Uterus (tissue), 4 donors: Measurements from ENCODE around the gene MEIS2. TPM values are rescaled to one million over a fixed set of nuclear protein-coding genes. Genes with fewer than 3 reads are reported as not detected.

Experiments used
- DNase-seq, 2 donors: peaks; one replicate each; pipeline ENCODE4 v3.0.0-alpha.2; 2019 to 2020
- H3K27ac ChIP-seq, 2 donors: fragments of 200-600 bp; sonication (generic); 1 replicate in 1 of 2; 2 replicates in 1 of 2; pipeline ENCODE4 v1.5.1; 2016 to 2018
- H3K27me3 ChIP-seq, 2 donors: fragments of 200-600 bp; sonication (generic); one replicate each; pipeline ENCODE4 v1.5.1; 2018 to 2019; ENCODE audit warnings: control low read depth in 1 of 2
- H3K36me3 ChIP-seq, 2 donors: fragments of 200-600 bp; sonication (generic); one replicate each; pipeline ENCODE4 v1.5.1; 2019; ENCODE audit warnings: control low read depth in 1 of 2
- H3K4me1 ChIP-seq, 2 donors: fragments of 200-600 bp; sonication (generic); one replicate each; pipeline ENCODE4 v1.5.1; 2018 to 2019; ENCODE audit warnings: control low read depth in 1 of 2
- H3K4me3 ChIP-seq, 2 donors: fragments of 200-600 bp; sonication (generic); 1 replicate in 1 of 2; 2 replicates in 1 of 2; pipeline ENCODE4 v1.5.1; 2018 to 2019; ENCODE audit warnings: mild to moderate bottlenecking in 1 of 2
- H3K9me3 ChIP-seq, 2 donors: fragments of 200-600 bp; sonication (generic); one replicate each; pipeline ENCODE4 v1.5.1; 2019; ENCODE audit warnings: control low read depth in 1 of 2
- POLR2A ChIP-seq, 2 donors: fragments of 450-650 bp; IDR thresholded peaks; one replicate each; pipeline ENCODE4 v1.6.1; 2016; ENCODE audit warnings: antibody characterized with exemption in 2 of 2, mild to moderate bottlenecking in 1 of 2, moderate library complexity in 1 of 2
- intact Hi-C: fragments of 100-400 bp; cut with DNase I; formaldehyde crosslinking; loops from one replicate; pipeline ENCODE4 v1.15.1; 2023; ENCODE audit warnings: low total_unique reads
- total RNA-seq, 4 donors: library from RNA; depleted of rRNA in 3 of 4; stranded (reverse); fragments of >200 nt in 3 of 4; gene quantifications; one replicate each; pipeline versions ENCODE4 v1.1.0 to v1.2.4, GENCODE V29; 2014 to 2023
- TF ChIP-seq, protein P1 (sequence below), 4 experiments: fragments of 200-600 bp in 2 of 4; fragments of 450-650 bp in 2 of 4; sonication (generic) in 2 of 4; IDR thresholded peaks; one replicate each; pipeline ENCODE4 v1.5.1; 2016 to 2019; ENCODE audit warnings: antibody characterized with exemption in 4 of 4, mild to moderate bottlenecking in 2 of 4, moderate library complexity in 1 of 4
- donor health status: DM: yes; HTN: yes; CAD: no.

Gene MEIS2
- total RNA-seq, 4 donors from 2014 or later, result 84.0 to 184 (median 112) TPM

DNA sequence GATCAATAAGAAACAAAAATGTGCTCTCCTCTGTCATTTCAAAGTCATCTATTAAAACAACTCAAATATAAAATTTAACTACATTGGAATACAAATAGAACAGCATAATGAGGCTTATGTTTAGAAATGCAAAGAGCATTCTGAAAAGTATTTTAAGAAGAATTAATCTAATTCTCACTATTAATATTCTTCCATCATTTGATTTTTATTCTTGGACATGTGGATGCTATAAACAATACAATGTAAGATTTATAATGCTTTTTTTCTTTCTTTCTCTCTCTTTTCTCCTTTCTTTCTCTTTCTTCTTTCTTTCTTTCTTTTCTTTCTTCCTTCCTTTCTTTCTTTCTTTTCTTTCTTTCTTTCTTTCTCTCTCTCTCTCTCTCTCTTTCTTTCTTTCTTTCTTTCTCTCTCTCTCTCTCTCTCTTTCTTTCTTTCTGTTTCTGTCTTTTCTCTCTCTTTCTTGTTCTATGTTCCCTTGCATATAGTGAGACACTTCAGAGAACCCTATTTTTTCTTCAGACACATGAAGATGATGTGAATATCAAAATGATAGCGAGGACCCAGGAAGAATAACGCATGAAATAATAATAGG is 32.6 kb upstream of the MEIS2 start:
- Histone ChIP-seq H3K9me3 (no peaks in the 10 kb centered on the region), H3K4me1 (no peaks in the 10 kb centered on the region), H3K27me3 (no peaks in the 10 kb centered on the region), H3K36me3 (no peaks in the 10 kb centered on the region), H3K27ac (no peak overlapping the region), H3K4me3 (no peak overlapping the region)
- DNase-seq, result no peak
- intact Hi-C loops, result no loop called here
- TF ChIP-seq, protein P1, sequence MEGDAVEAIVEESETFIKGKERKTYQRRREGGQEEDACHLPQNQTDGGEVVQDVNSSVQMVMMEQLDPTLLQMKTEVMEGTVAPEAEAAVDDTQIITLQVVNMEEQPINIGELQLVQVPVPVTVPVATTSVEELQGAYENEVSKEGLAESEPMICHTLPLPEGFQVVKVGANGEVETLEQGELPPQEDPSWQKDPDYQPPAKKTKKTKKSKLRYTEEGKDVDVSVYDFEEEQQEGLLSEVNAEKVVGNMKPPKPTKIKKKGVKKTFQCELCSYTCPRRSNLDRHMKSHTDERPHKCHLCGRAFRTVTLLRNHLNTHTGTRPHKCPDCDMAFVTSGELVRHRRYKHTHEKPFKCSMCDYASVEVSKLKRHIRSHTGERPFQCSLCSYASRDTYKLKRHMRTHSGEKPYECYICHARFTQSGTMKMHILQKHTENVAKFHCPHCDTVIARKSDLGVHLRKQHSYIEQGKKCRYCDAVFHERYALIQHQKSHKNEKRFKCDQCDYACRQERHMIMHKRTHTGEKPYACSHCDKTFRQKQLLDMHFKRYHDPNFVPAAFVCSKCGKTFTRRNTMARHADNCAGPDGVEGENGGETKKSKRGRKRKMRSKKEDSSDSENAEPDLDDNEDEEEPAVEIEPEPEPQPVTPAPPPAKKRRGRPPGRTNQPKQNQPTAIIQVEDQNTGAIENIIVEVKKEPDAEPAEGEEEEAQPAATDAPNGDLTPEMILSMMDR (IDR thresholded peaks at IDR 0.05), result no peak

DNA sequence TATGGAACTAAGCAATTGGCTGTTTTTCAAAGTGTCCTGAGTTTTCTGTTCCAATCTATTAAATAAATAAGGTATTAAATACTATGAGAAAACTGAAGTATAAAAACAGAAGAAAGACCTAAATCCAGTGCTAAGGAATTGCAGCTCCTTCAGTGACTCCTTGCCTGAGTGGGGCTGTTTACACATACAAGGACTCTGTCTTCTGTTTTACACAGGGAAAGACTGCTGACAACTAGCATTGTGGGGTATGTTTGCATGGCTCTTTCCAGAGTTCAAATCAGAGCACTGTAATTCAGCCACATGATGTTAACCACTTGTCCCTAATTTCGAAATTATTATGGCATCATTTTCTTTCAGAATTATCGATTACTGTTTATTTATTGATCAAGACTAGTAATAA is 31.3 kb upstream of the MEIS2 start:
- no peaks in the 10 kb centered on the region for H3K27me3 ChIP-seq
- intact Hi-C loops, result no loop called here
- H3K4me1 ChIP-seq, result no peaks in the 10 kb centered on the region
- no peak for DNase-seq
- H3K4me3 ChIP-seq, result no peak overlapping the region
- no peaks in the 10 kb centered on the region for H3K36me3 ChIP-seq
- TF ChIP-seq POLR2A (IDR thresholded peaks at IDR 0.05), result no peak
- TF ChIP-seq, protein P1 (IDR thresholded peaks at IDR 0.05), result no peak
- H3K27ac ChIP-seq, result no peak overlapping the region
- H3K9me3 ChIP-seq, result no peaks in the 10 kb centered on the region

DNA sequence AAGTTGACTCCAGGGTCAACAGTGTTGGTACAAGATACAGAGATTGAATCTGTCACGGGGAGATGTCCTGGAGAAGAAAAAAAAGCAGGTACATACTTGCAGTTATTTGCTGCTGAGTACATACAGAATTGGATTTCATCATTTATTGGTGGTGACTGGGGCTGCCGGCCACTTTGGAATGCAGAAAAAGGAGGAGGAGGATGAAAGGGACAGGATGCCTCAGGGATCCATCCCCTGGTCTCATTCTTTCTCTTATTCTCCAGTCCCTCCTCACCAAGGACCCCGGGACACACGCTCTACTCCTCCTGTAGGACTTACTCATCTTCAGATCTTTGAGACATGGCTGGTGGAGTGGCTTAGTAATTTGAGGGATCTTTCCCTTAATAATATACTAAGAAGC is 30.0 kb upstream of the MEIS2 start:
- no peak for DNase-seq
- no peak overlapping the region for H3K4me3 ChIP-seq
- H3K9me3 ChIP-seq, result no peaks in the 10 kb centered on the region
- no peaks in the 10 kb centered on the region for H3K4me1 ChIP-seq
- no peaks in the 10 kb centered on the region for H3K36me3 ChIP-seq
- TF ChIP-seq POLR2A (IDR thresholded peaks at IDR 0.05), result no peak
- TF ChIP-seq, protein P1 (IDR thresholded peaks at IDR 0.05), result no peak
- no peaks in the 10 kb centered on the region for H3K27me3 ChIP-seq
- intact Hi-C loops, result no loop called here
- H3K27ac ChIP-seq, result no peak overlapping the region

DNA sequence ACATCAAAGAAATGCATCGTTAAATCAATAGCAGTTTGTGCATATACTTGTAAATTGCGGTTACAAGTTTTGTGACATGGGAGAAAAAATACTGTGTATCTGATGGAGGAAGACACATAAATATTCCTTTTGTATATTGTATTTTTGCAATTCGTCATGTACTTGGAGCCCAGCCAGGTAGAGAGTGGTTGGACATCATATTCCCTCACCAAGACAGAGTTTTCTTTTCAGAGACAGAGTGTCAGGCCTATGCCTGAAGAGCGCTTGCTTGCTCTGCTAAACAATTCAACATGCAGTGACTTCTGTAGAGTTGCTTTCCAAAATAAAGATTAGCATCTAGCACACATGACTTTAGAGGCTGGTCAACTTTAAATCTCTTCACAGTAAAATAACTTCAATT is 24.8 kb upstream of the MEIS2 start:
- Histone ChIP-seq H3K9me3 (no peaks in the 10 kb centered on the region), H3K4me1 (no peaks in the 10 kb centered on the region), H3K4me3 (no peak overlapping the region), H3K27ac (no peak overlapping the region), H3K36me3 (no peaks in the 10 kb centered on the region), H3K27me3 (no peaks in the 10 kb centered on the region)
- no peak for TF ChIP-seq POLR2A (IDR thresholded peaks at IDR 0.05)
- TF ChIP-seq, protein P1 (IDR thresholded peaks at IDR 0.05), result no peak
- DNase-seq, result no peak
- intact Hi-C loops, result no loop called here

GRCh38 chr15:37124331-37124730 is 24.0 kb upstream of the MEIS2 start:
- no peaks in the 10 kb centered on the region for H3K27me3 ChIP-seq
- intact Hi-C loops, result no loop called here

More at GRCh38 chr15:37124331-37124730, 24.0 kb upstream of the MEIS2 start:
- TF ChIP-seq, protein P1 (IDR thresholded peaks at IDR 0.05), result no peak
- TF ChIP-seq POLR2A (IDR thresholded peaks at IDR 0.05), result no peak
- Histone ChIP-seq H3K9me3 (no peaks in the 10 kb centered on the region), H3K4me3 (no peak overlapping the region), H3K27ac (peak overlapping the region in 1 of 2 donors; percentile 10), H3K36me3 (no peaks in the 10 kb centered on the region), H3K4me1 (no peaks in the 10 kb centered on the region)
- DNase-seq, result no peak
